Measurements from ENCODE around the gene GPR6.

The GPR6 gene

DNA sequence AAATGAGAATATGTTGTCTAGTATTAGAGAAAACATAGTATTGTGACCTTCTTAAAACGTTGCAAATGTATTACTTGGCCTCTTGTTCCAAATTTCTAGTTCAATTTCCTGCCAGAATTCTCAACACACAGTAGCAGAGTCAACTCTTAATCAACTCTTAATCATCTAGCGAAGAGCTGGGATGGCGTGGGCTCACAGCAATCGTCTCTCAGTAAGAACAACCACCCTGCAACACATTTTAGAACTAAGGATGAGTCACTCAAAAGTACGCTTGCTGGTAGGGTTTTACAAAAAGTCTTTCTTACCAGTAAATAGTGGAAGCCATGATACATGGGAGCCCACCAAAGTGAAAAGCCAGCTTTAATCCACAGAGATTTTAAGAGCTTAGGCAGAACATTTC lies 24.6 kb downstream of the GPR6 start:
- no peak for DNase-seq

- DNase-seq, result no peak
These were observed 35.3 kb downstream of the GPR6 start for GRCh38 chr6:110013386-110013785.

DNA sequence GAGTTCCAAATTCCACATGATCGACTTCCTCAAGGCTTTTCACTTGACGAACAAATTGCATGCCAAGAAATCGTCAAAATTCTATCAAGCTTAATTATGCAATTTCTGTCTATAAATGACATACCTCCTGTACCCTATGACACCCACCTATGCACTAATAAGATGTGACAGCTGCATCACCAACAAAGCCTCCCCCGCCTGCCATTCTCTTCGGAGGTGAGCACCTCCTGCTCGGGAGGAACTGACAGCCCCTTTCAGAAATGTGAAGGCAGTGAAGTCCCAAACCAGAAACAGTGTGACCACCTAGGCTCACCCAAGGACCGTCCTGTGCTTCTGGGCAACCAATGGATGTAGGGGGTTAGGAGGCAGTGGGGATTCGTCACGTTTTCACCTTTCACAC lies 37.1 kb downstream of the GPR6 start:
- no peak for DNase-seq

DNA sequence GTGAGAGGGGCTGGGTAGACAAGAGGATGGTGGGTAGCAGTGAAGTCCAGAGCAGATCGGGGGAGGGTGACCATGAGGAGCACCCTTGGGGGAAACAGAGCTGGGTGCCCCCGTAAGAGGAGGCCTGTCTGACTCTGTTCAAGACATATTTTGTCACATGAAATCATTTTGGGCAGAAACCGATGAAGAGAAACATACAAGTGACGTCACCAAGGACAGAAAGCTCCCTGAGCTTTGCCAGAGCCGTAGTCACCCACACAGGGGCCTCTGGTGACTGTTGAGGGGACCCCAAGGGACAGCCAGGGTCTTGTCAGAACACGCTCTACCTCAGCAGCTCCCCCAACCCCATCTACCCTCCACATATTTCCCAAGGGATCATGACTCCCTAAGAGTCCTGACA lies 39.2 kb downstream of the GPR6 start:
- no peak for DNase-seq

DNA sequence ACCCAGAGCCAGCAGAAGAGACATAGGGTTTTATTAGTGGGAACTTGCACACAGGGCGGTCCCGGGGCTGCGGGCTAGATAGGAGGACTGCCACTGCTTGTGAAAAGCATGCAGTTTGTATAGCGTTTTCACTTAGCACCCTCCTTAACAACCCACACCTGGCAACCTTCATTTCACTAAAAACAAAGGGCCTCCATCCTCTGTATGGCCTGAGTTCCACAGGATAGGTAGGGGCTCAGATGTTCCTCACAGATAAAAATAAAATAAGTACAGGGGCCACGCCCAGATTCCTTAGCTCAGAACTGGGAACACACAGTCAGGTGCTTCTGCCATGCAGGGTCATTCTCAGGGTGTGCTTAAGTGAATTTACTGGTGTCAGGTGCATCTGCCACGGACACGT lies 39.8 kb downstream of the GPR6 start:
- DNase-seq, result no peak

GRCh38 chr6:110018486-110018885 lies 40.4 kb downstream of the GPR6 start:
- DNase-seq, result no peak

DNA sequence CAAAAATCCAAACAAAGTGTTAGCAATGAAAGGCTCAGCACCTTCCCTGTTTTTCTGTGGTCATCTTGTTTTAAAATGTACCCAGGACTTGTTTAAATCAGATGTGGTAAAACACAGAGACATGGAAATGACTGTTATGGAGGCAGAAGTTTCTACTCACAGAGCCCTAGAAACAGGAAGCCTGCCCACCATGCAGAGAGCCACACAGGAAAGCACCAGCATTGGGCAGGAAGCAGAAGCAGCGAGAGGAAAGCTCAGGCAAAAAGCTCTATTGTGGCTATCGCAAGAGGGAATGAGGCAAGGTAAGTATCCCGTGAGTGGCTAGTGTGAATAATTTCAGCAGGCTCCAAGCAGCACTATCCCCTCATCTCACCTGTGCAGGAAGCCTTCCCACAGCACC lies 42.8 kb downstream of the GPR6 start:
- DNase-seq, result no peak

DNA sequence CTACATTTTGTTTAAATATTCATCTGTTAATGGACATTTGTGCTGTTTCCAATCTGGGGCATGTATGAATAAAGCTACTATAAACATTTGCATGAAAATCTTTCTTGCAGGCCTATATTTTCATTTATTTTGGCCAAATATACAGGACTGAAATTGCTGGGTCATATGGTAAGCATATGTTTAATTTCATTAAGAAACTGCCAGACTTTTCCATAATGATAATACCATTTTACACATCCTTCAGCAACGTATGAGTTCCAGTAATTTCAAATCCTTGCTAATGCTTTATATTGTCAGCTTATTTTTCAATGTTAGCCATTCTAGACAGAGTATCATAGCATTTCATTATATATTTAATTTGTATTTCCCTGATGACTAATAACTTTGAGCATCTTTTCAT lies 51.0 kb downstream of the GPR6 start:
- no peak for DNase-seq
